ENCODE measurements around the gene REELD1.

The REELD1 gene

GRCh38 chr4:146265950-146266490 is 51.7 kb downstream of the REELD1 start:
- DNase-seq (ENCODE audit: low spot score): no peak

GRCh38 chr4:146267826-146268225 is 53.5 kb downstream of the REELD1 start:
- no peak for DNase-seq (ENCODE audit: low spot score)

GRCh38 chr4:146269228-146269653 is 54.9 kb downstream of the REELD1 start:
- no peak for DNase-seq (ENCODE audit: low spot score)

- DNase-seq (ENCODE audit: low spot score): no peak
Measured at GRCh38 chr4:146271466-146271865, 57.1 kb downstream of the REELD1 start.

- DNase-seq (ENCODE audit: low spot score): no peak
Measured at GRCh38 chr4:146273204-146273901, 59.0 kb downstream of the REELD1 start.

GRCh38 chr4:146274774-146275173 is 60.4 kb downstream of the REELD1 start:
- no peak for DNase-seq (ENCODE audit: low spot score)

- no peak for DNase-seq (ENCODE audit: low spot score)
Measured at GRCh38 chr4:146275370-146275769, 61.0 kb downstream of the REELD1 start.

- DNase-seq (ENCODE audit: low spot score): no peak
Measured at GRCh38 chr4:146278986-146279385, 64.6 kb downstream of the REELD1 start.

Measured in germinal center (tissue), 1 donor.